K562 (cell line): ENCODE results near the gene EIPR1. TPM values are rescaled to one million over a fixed set of nuclear protein-coding genes. Genes with fewer than 3 reads are reported as not detected.

ENCODE experiments used
- ATAC-seq: fragments of 200-7000 bp; cut with Tn5 transposase; 3 replicates; pipeline ENCODE4 v1.9.1; 2020; ENCODE audit warnings: moderate library complexity
- BruUV-seq: library from RNA; stranded (reverse); fragments of 400-500 nt; replicated peaks from 2 replicates; lab custom pipeline; 2021; lab: Mats Ljungman, UMichigan
- CTCF ChIA-PET: fragments of 300-600 bp; formaldehyde crosslinking; extraction: SDS; loops from one replicate; lab custom pipeline; 2021; ENCODE audit warnings: low intra/inter-chr PET ratio; lab: Yijun Ruan, JAX
- POLR2A ChIA-PET: fragments of 300-600, 350-650 bp; sonication (Branson Sonifier 250); formaldehyde crosslinking; extraction: SDS; loops from one replicate; lab custom pipeline; 2021; ENCODE audit warnings: antibody characterized with exemption, inconsistent platforms; lab: Yijun Ruan, JAX
- DNase-seq, 4 experiments: peaks; one replicate each; pipeline versions ENCODE4 v3.0.0 to v3.0.0-alpha.2; 2011 to 2018; ENCODE audit warnings: low spot score in 3 of 4, mixed read lengths in 3 of 4; ENCODE audit errors: extremely low read depth in 1 of 4
- FAIRE-seq: peaks from 2 replicates; lab custom pipeline; 2011; peaks lifted over from hg19 to GRCh38; lab: Jason Lieb, UNC
- H2AFZ ChIP-seq: 2 replicates; pipeline ENCODE4 v1.6.0; 2011; ENCODE audit warnings: low read depth, low read length, control low read depth, inconsistent platforms
- H3K27ac ChIP-seq: fragments of 200-600 bp; 3 replicates; pipeline ENCODE4 v1.8.0; 2011; ENCODE audit warnings: low read depth, mild to moderate bottlenecking, control low read depth, inconsistent platforms, low read length, moderate library complexity, mixed read lengths; ENCODE audit errors: extremely low read depth
- H3K27me3 ChIP-seq, 2 experiments: fragments of 300-600 bp in 1 of 2; 2 replicates in 1 of 2; 3 replicates in 1 of 2; pipeline versions ENCODE4 v1.6.0 to v1.8.0; 2011; ENCODE audit warnings: inconsistent platforms in 2 of 2, low read length in 2 of 2, mild to moderate bottlenecking in 1 of 2, mixed read lengths in 1 of 2, moderate library complexity in 1 of 2; ENCODE audit not compliant: control insufficient read depth in 2 of 2, insufficient read depth in 2 of 2
- H3K36me3 ChIP-seq: fragments of 300-600 bp; 3 replicates; pipeline ENCODE4 v1.8.0; 2011; ENCODE audit warnings: mild to moderate bottlenecking, low read length, inconsistent platforms; ENCODE audit not compliant: control insufficient read depth, insufficient read depth
- H3K4me1 ChIP-seq, 2 experiments: fragments of 200-600 bp in 1 of 2; replicated peaks in 1 of 2; 2 replicates in 1 of 2; 3 replicates in 1 of 2; pipeline versions ENCODE4 v1.5.1 to v1.8.0; 2011; ENCODE audit warnings: inconsistent platforms in 2 of 2, low read length in 2 of 2, mild to moderate bottlenecking in 1 of 2, mixed read lengths in 1 of 2, moderate library complexity in 1 of 2; ENCODE audit not compliant: control insufficient read depth in 2 of 2, insufficient read depth in 2 of 2
- H3K4me2 ChIP-seq: 2 replicates; pipeline ENCODE4 v1.6.1; 2011; ENCODE audit warnings: low read length, control low read depth, inconsistent platforms, mixed read lengths; ENCODE audit not compliant: insufficient read depth
- H3K4me3 ChIP-seq: fragments of 200-600 bp; sonication (generic), shearing (Covaris generic); 2 replicates; pipeline ENCODE4 v1.5.1; 2016; ENCODE audit warnings: control low read depth, inconsistent platforms
- H3K79me2 ChIP-seq: fragments of 200-600 bp; 3 replicates; pipeline ENCODE4 v1.8.0; 2011; ENCODE audit warnings: low read length, inconsistent platforms; ENCODE audit not compliant: control insufficient read depth, insufficient read depth
- H3K9ac ChIP-seq, 2 experiments: 2 replicates each; pipeline versions ENCODE4 v1.6.0 to v1.6.1; 2011; ENCODE audit warnings: low read depth in 2 of 2, low read length in 2 of 2, control low read depth in 1 of 2, inconsistent platforms in 1 of 2, mild to moderate bottlenecking in 1 of 2, mixed read lengths in 1 of 2; ENCODE audit not compliant: insufficient read depth in 1 of 2
- H3K9me1 ChIP-seq: one replicate; pipeline ENCODE4 v1.6.0; 2011; ENCODE audit warnings: inconsistent platforms, mild to moderate bottlenecking, low read length, moderate library complexity; ENCODE audit not compliant: control insufficient read depth, insufficient read depth
- H3K9me3 ChIP-seq: replicated peaks from 2 replicates; pipeline ENCODE4 v1.5.1; 2011; ENCODE audit warnings: low read depth, low read length, inconsistent platforms; ENCODE audit not compliant: control insufficient read depth, insufficient read depth
- H4K20me1 ChIP-seq: replicated peaks from 2 replicates; pipeline ENCODE4 v1.6.1; 2011; ENCODE audit warnings: low read length, inconsistent platforms, mixed read lengths; ENCODE audit not compliant: control insufficient read depth, insufficient read depth
- SRSF9 ChIP-seq: fragments of 200-400 bp; formaldehyde crosslinking; IDR thresholded peaks from 2 replicates; pipeline ENCODE4 v1.6.1; 2017; ENCODE audit warnings: low read depth, low read length, borderline replicate concordance
- WHSC1 ChIP-seq: IDR thresholded peaks from one replicate; pipeline ENCODE4 v1.6.1; 2012; ENCODE audit warnings: low read length, control low read depth, inconsistent platforms
- ZEB2 ChIP-seq: fragments of 450-650 bp; IDR thresholded peaks from 2 replicates; pipeline ENCODE4 v1.6.1; 2016
- ZNF395 ChIP-seq: fragments of 200-800 bp; sonication (Bioruptor generic); IDR thresholded peaks from 2 replicates; pipeline ENCODE4 v1.6.1; 2017; ENCODE audit warnings: missing genetic modification characterization, missing compliant biosample characterization
- WGBS: fragments of 100-300 bp; shearing (Covaris generic); methylation state at CpG from one replicate; pipeline ENCODE4 v1.1.6; 2016; ENCODE audit warnings: low coverage, mixed read lengths; ENCODE audit not compliant: insufficient coverage; ENCODE audit errors: missing lambda C conversion rate; 5-methylcytosine and 5-hydroxymethylcytosine counted together
- in situ Hi-C: fragments of 300-500 bp; cut with MboI; formaldehyde crosslinking; loops from 4 replicates; pipeline ENCODE4 v1.15.0; 2018; ENCODE audit warnings: inconsistent platforms, mixed read lengths
- intact Hi-C: fragments of 100-400 bp; cut with micrococcal nuclease; formaldehyde crosslinking; loops from 2 replicates; pipeline ENCODE4 v1.14.2; 2022
- polyA plus RNA-seq, 8 experiments: library from polyadenylated mRNA; depleted of rRNA in 4 of 8; stranded (reverse) in 5 of 8; unstranded in 3 of 8; fragments of >200 nt; fragmentation: Nextera tagmentation in 2 of 8; fragmentation: Illumina TruSeq in 1 of 8; extraction: Ambion mirVana in 2 of 8; extraction: Trizol in 1 of 8; gene quantifications; 2 replicates each; pipeline versions ENCODE4 v1.2.1 to v1.2.3, GENCODE V29; 2011 to 2014; ENCODE audit warnings: inconsistent platforms in 1 of 8, missing spikeins in 1 of 8
- total RNA-seq, 7 experiments: library from RNA; depleted of rRNA in 6 of 7; stranded (reverse); fragments of >200 nt in 6 of 7; fragmentation: Illumina TruSeq in 2 of 7; extraction: Trizol in 2 of 7; gene quantifications; 2 replicates each; pipeline versions ENCODE4 v1.2.1 to v1.2.3, GENCODE V29; 2011 to 2021; ENCODE audit warnings: low replicate concordance in 1 of 7

EIPR1 gene
- total and polyA plus RNA-seq, 9 of the 15 experiments (the other 6 are each of a cell fraction or from before 2014, with no cell fraction given): 19.9 to 54.4 (median 35.9) TPM

DNA sequence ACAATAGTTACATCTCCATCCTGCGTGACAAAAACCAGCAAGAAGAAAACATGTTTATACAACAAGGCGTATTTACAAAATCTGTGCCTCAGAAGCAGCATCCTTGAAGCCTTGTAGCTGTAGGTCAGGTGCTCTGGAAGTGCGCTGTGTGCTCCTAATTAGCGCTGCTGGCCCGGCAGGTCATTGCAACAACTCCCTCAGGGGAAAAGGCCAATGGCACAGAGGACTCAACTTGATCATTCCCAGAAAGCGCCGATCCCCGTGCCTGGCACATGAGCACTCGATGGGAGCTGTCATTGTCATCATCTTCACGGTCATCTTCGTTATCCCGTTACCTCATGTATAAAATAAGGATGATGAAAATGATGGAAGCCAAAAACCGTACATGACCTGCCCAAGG, 58.5 kb downstream of the EIPR1 start:
- no peaks in the 10 kb centered on the region for H3K9me3 ChIP-seq
- intact Hi-C loops (no loop called here), in situ Hi-C loops (no loop called here)
- H3K4me2 ChIP-seq: no peak overlapping the region
- H4K20me1 ChIP-seq: 0 out of 2 replicates have a peak, but pooled peaks cover 14% of the 10 kb centered on the region
- no peaks in the 10 kb centered on the region for H3K9me1 ChIP-seq
- FAIRE-seq: no peak
- no peak overlapping the region for H3K9ac ChIP-seq
- no peak overlapping the region for H2AFZ ChIP-seq
- WGBS: 90% methylated on average over 13 of the region's 13 CpGs
- ATAC-seq: no peak
- H3K4me1 ChIP-seq: peaks cover 0 to 22% of the 10 kb centered on the region in 2 experiments; a peak in 1 of 5 replicates
- CTCF ChIA-PET: no interaction called here
- POLR2A ChIA-PET: interaction anchor here (0.5 kb wide), 1 partner anchor 8 kb away, joined by 3 read pairs; no protein-coding TSS in a partner anchor
- H3K36me3 ChIP-seq: peaks cover 14% of the 10 kb centered on the region; the same call in 1 of the 3 replicates
- no peak overlapping the region for H3K27ac ChIP-seq
- H3K4me3 ChIP-seq: no peak overlapping the region
- peaks cover 3% of the 10 kb centered on the region; the same call in 1 of the 3 replicates for H3K79me2 ChIP-seq
- DNase-seq: no peak
- BruUV-seq: no TSS peak
- no peaks in the 10 kb centered on the region for H3K27me3 ChIP-seq
- no peak for TF ChIP-seq ZEB2
- no peak for TF ChIP-seq ZNF395 (CRISPR knock-in tag)
- TF ChIP-seq SRSF9: no peak
- TF ChIP-seq WHSC1: no peak
